ENCODE results near the gene NCCRP1. TPM values are rescaled to one million over a fixed set of nuclear protein-coding genes. Genes with fewer than 3 reads are reported as not detected.

NCCRP1 gene
- total RNA-seq, 2 donors from 2014 or later: 0.27 TPM; not detected in 1

DNA sequence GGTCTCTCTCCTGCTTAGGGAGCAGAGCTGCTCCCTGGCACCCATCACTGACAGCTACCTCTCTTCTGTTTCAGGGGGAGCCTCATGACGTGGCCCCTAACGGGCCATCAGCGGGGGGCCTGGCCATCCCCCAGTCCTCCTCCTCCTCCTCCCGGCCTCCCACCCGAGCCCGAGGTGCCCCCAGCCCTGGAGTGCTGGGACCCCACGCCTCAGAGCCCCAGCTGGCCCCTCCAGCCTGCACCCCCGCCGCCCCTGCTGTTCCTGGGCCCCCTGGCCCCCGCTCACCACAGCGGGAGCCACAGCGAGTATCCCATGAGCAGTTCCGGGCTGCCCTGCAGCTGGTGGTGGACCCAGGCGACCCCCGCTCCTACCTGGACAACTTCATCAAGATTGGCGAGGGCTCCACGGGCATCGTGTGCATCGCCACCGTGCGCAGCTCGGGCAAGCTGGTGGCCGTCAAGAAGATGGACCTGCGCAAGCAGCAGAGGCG is 23.2 kb upstream of the NCCRP1 start:
- no peaks in the 10 kb centered on the region for H3K27me3 ChIP-seq (replicated peaks; ENCODE audit: insufficient read depth)
- no peak overlapping the region for H3K27ac ChIP-seq
- ATAC-seq (ENCODE audit: insufficient number of reproducible peaks, low FRiP score, low read depth) (no peak), DNase-seq (ENCODE audit: low spot score) (no peak)
- peaks cover 35% of the 10 kb centered on the region for H3K36me3 ChIP-seq
- peaks cover 0 to 12% of the 10 kb centered on the region in 2 donors for H3K4me1 ChIP-seq (ENCODE audit: control insufficient read depth in 1 of 2, low read depth in 2 of 2)
- no peaks in the 10 kb centered on the region for H3K9me3 ChIP-seq
- no peak for TF ChIP-seq CTCF (IDR thresholded peaks at IDR 0.05)
- H3K4me3 ChIP-seq: no peak overlapping the region

DNA sequence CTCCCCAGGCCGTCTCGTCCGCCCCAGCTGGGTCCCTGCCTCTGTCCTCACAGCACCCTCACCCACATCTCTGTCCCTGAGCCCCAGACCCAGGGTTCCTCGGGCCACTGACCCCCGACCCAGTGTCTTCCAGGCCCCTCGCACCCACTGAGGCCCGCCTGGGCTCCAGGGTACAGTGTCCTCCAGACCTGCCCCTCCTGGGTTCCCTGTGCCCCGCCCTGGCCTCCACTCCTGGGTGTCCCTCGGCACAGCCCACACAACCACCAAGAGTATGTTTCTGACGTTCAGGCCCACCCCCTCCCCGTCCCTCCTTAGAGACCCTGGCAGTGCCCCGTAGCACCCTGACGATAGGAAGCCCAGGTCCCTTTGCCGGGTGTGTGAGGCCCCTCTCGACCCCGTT is 22.6 kb upstream of the NCCRP1 start:
- peaks cover 38% of the 10 kb centered on the region for H3K36me3 ChIP-seq
- no peak for DNase-seq (ENCODE audit: low spot score)

DNA sequence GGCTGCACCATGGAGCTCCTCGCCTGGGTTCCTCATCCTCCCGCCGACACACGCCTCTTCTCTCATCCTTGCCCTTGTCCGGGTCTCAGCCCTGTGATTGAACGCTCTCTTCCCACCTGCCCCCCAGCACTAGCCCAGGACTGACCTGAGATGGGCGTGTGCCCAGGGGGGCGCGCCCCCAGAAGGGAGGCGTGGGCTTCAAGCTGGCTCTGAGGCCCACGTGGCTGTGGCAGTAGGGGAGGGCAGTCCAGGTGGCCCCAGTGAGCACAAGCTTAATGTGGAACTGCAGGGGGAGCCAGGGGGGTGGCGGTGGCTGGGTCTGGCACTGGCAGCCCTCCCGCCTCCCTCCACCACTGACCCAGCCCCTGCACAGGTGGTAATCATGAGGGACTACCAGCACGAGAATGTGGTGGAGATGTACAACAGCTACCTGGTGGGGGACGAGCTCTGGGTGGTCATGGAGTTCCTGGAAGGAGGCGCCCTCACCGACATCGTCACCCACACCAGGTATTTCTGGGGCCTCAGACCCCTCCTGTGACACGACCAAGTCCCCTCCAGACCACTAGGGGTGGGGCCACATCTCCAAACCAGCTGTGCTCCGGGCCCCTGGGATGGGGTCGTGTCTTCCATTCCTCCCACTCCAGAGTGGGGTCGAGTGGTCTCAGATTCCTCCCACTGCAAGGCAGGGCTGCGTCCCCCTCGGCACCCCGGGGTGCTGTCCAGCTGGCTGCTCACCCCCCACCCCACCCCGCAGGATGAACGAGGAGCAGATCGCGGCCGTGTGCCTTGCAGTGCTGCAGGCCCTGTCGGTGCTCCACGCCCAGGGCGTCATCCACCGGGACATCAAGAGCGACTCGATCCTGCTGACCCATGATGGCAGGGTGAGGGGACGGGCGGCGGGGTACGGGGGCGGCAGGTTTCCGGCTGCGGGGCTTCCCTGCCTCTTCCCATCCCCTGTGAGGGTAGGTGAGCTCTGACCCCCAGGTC is 21.9 kb upstream of the NCCRP1 start:
- no peak overlapping the region for H3K4me3 ChIP-seq
- ATAC-seq (ENCODE audit: insufficient number of reproducible peaks, low FRiP score, low read depth) (no peak), DNase-seq (ENCODE audit: low spot score) (no peak)
- H3K27ac ChIP-seq: no peak overlapping the region
- H3K36me3 ChIP-seq: peaks cover 38% of the 10 kb centered on the region
- H3K4me1 ChIP-seq (ENCODE audit: control insufficient read depth in 1 of 2, low read depth in 2 of 2): peaks cover 0 to 12% of the 10 kb centered on the region in 2 donors
- no peaks in the 10 kb centered on the region for H3K27me3 ChIP-seq (replicated peaks; ENCODE audit: insufficient read depth)
- TF ChIP-seq CTCF (IDR thresholded peaks at IDR 0.05): no peak
- no peaks in the 10 kb centered on the region for H3K9me3 ChIP-seq

More for the DNA sequence above, 22.6 kb upstream of the NCCRP1 start:
- Histone ChIP-seq H3K4me1 (ENCODE audit: control insufficient read depth in 1 of 2, low read depth in 2 of 2) (peaks cover 0 to 12% of the 10 kb centered on the region in 2 donors), H3K9me3 (no peaks in the 10 kb centered on the region), H3K4me3 (no peak overlapping the region), H3K27me3 (replicated peaks; ENCODE audit: insufficient read depth) (no peaks in the 10 kb centered on the region), H3K27ac (no peak overlapping the region)
- no peak for TF ChIP-seq CTCF (IDR thresholded peaks at IDR 0.05)
- no peak for ATAC-seq (ENCODE audit: insufficient number of reproducible peaks, low FRiP score, low read depth)

DNA sequence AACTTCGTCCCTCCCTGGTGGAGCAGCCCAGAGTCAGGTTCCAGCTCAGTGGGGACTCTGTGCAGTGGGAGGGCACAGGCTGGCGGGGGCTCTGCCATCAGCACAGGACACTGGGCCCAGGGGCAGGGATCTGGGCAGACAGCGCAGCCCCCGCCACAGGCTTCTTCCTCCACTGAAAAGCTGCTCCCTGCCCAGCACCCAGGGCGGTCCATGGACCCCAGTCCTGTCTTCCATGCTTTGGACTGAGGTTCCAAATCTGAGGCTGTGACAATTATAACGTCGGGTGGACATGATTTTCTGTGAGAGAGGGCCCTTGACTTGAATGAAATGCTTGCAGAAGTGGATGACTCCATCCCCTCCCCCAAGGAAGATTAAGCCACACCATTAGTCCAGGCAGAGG is 21.2 kb upstream of the NCCRP1 start:
- ATAC-seq (ENCODE audit: insufficient number of reproducible peaks, low FRiP score, low read depth) (no peak), DNase-seq (ENCODE audit: low spot score) (no peak)
- no peak overlapping the region for H3K27ac ChIP-seq
- no peak for TF ChIP-seq CTCF (IDR thresholded peaks at IDR 0.05)
- H3K9me3 ChIP-seq: no peaks in the 10 kb centered on the region
- H3K4me3 ChIP-seq: no peak overlapping the region
- peaks cover 0 to 5% of the 10 kb centered on the region in 2 donors for H3K4me1 ChIP-seq (ENCODE audit: control insufficient read depth in 1 of 2, low read depth in 2 of 2)
- H3K36me3 ChIP-seq: peaks cover 38% of the 10 kb centered on the region
- H3K27me3 ChIP-seq (replicated peaks; ENCODE audit: insufficient read depth): no peaks in the 10 kb centered on the region

DNA sequence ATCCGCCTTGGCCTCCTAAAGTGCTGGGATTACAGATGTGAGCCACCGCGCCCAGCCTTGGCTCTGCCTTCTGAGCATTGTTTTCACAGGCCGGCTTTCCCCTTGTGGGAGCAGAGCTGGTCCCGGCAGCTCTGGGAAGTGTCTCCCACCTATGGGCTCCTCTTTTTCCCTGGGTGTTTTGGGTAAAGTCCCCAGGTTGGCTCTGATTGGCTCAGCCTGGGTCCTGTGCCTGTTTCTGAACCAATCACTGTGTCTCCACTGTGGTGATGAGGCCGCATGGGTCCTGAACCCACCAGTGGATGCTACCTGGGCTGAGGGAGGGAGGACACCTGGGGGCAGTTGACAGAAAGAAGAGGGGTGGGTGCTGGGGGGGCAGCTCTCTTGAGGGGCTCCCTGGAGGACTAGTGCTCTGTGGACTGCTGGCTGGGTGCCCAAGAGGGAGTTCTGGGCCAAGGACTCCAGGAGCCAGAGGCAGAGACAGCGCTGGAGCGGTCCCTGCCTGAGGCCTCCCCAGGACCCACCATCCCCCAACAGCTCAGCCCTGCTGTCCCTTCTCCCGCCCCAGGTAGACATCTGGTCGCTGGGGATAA is 19.6 kb upstream of the NCCRP1 start:
- Histone ChIP-seq H3K9me3 (no peaks in the 10 kb centered on the region), H3K4me1 (ENCODE audit: control insufficient read depth in 1 of 2, low read depth in 2 of 2) (no peaks in the 10 kb centered on the region), H3K4me3 (no peak overlapping the region), H3K27me3 (replicated peaks; ENCODE audit: insufficient read depth) (no peaks in the 10 kb centered on the region), H3K27ac (no peak overlapping the region), H3K36me3 (peaks cover 33% of the 10 kb centered on the region)
- no peak for DNase-seq (ENCODE audit: low spot score)
- no peak for ATAC-seq (ENCODE audit: insufficient number of reproducible peaks, low FRiP score, low read depth)
- no peak for TF ChIP-seq CTCF (IDR thresholded peaks at IDR 0.05)

All from thoracic aorta (tissue), 2 donors.